Measurements from ENCODE around the gene PSMB5.

Gene PSMB5

GRCh38 chr14:22976620-22977433 is 57.9 kb downstream of the PSMB5 start:
- Histone ChIP-seq H3K79me2 (ENCODE audit: control insufficient read depth, insufficient read depth, low read length) (peaks cover 22% of the 10 kb centered on the region), H4K5ac (ENCODE audit: low read length) (no peak overlapping the region), H3K4me2 (ENCODE audit: low read length) (no peak overlapping the region), H3K4me1 (ENCODE audit: control insufficient read depth, low read depth, low read length) (peaks cover 21% of the 10 kb centered on the region), H2BK5ac (ENCODE audit: low read length) (no peak overlapping the region), H3K4ac (ENCODE audit: low read depth, low read length) (no peak overlapping the region), H2AK5ac (ENCODE audit: low read length) (no peak overlapping the region), H3K56ac (ENCODE audit: low read length) (peak overlapping the region; percentile 28), H2BK120ac (ENCODE audit: low read depth, low read length) (no peak overlapping the region), H3K27ac (ENCODE audit: low read depth, low read length) (peak overlapping the region; percentile 57), H3K9ac (ENCODE audit: low read length) (peak overlapping the region; percentile 1), H3K79me1 (ENCODE audit: low read length) (peaks cover 13% of the 10 kb centered on the region), H2BK15ac (replicated peaks; ENCODE audit: low read depth) (no peak overlapping the region), H3K23ac (ENCODE audit: low read length) (no peak overlapping the region), H3K36me3 (ENCODE audit: control insufficient read depth, insufficient read depth, low read length) (peaks cover 9% of the 10 kb centered on the region), H4K8ac (ENCODE audit: low read depth, low read length) (no peak overlapping the region), H3K4me3 (ENCODE audit: low read length) (no peak overlapping the region), H3K27me3 (ENCODE audit: insufficient read depth, low read length, poor library complexity) (no peaks in the 10 kb centered on the region), H3K18ac (ENCODE audit: low read length) (peak overlapping the region; percentile 55)
- peak; percentile 78 for DNase-seq
- no CpG with 5 or more reads among the region's 6 CpGs for WGBS (ENCODE audit: extremely low coverage, insufficient coverage, low lambda C conversion rate)
